COR-L47 (cell line): ENCODE measurements around the gene TNNC2.
"Not testable (repeated sequence)": the region's sequence is repeated elsewhere in the genome, so short reads cannot be mapped to it uniquely, and the experiment has no call there.

ENCODE experiments used
- DNase-seq: peaks from one replicate; lab custom pipeline; 2025; lab: John Stamatoyannopoulos, UW

Gene TNNC2

DNA sequence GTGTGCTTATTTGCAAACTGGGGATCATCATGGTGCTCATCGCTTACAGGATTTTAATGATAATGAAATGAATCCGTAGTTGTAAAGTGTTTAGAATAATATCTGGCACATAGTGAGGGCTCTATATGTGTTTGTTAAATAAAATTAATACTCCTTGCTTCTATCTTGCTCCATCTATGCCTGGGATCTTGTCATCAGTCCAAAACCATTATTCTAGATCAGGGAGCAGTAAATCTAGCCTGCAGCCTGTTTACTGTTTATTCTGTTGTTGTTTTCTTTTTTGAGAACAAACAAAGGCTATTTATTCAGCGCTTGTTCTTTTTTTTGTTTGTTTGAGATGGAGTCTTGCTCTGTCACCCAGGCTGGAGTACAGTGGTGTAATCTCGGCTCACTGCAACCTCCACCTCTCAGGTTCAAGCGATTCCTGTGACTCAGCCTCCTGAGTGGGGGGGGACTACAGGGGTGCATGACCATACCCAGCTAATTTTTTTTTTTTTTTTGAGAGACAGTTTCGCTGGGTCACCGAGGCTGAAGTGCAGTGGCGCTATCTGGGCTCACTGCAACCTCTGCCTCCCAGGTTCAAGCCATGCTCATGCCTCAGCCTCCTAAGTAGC lies 22.0 kb upstream of the TNNC2 start:
- DNase-seq = no peak

DNA sequence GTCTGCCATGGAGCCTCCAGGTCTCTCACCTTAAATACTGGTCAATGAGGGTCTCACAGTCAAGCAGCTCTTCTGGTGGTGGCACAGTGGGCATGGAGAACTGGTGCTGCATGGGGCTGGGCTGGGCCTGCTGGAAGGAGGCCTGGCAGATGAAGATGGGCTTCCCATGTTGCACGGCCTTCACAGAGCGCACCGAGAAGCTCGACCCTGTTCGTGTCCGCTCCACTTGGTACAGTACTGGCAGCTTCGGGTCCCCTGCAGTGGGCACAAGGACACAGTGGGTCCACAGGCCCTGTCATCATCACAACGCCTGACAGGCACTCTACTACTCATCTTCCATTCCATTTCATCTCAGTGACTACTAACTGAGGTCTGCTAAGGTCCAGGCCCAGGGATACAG lies 21.3 kb upstream of the TNNC2 start:
- DNase-seq = no peak

DNA sequence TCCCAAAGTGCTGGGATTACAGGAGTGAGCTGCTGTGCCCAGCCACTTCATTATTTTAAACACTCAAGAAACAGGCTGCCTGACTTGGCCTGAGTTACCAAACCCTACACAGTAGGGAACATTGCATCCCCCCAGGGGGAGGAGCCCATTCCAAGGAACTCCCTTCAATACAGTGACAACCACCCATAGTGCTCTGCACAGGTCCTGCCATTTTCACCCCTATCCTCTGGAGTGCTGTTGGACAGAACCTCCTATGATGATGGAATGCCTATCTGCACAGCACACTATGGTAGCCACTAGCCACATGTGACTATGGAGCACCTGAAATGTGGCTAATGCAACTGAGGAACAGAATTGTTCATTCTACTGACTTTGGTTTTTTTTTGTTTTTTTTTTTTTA lies 18.3 kb upstream of the TNNC2 start:
- DNase-seq = no peak

DNA sequence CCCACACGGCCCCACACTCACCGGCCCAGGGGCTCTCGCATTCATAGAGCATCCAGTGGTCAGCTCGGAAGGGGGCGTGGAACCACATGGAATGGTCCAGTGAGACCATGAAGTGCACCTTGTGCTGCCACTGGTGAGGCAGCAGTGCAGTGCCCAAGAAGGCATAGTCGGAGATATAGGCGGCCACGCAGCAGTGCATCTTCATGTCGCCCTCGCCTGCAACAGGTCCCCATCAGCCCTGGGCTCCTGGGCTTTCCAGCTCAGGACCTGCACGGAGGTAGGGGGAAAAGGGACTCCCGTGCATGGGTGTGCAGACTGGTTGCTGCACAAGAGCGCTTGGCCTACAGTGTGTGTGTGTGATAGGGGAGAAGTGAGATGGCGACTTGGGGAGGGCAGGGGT lies 16.4 kb upstream of the TNNC2 start:
- DNase-seq = no peak

DNA sequence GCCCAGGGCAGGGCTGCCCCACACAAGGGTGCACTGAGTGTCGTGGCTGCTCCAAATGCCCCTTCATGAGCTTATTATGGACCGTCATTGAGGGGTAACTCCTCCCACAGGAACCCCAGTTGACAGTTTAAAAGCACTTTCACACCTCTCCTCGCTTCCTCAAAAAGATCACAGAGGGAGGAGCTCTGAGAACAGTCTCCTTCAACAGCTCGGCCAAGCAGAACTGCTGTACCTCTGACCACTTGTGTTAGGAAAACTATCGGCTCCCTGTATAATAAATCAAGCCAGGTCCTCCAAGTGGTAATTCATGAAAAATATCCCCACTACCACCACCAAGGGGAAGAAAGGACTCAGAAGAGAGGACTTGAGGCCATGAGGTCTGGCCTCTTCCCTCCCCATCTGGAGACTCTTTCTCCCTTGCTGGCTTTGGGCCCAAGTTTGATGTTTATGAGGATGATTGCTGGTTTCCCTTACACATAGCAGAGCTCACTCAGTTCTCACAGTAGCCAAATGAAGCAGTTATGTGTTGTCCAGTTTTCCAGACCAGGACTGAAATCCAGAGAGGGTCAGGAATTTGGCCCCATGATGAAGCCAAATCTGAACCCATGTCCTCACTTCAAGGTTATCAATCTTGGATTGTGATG lies 15.2 kb upstream of the TNNC2 start:
- no peak for DNase-seq

DNA sequence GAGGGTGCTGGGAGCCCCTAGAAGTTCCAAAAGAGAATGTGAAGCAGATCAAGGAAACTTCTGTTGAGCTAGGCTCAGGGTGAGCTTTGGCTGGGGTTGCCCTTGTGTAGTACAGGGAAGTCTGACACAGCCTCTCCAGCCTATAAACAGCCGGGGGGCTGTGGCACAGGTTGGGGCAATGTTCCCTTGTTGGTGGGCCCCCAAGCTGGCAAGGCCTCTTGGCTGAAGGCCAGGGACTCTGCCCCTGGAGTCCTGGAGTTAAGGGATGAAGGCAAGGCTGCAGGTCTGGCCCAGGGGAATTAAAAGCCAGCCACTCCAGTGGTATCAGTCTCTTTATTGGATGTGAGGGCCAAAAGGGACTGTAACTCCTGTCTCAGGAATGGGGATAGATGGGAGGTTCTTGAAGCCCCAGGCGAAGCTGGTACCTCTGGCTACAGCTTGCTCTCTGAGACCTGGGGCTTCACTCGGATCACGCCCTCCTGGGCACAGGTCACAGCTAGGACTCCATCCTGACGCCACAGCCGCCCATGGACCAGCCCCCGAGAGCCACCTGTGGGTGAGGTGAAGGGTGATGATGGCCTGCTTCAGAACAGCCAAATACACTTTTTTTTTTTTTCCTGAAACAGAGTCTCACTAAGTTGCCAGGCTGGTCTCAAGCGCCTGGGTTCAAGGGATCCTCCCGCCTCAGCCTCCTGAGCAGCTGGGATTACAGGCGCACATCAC lies 14.5 kb upstream of the TNNC2 start:
- no peak for DNase-seq

DNA sequence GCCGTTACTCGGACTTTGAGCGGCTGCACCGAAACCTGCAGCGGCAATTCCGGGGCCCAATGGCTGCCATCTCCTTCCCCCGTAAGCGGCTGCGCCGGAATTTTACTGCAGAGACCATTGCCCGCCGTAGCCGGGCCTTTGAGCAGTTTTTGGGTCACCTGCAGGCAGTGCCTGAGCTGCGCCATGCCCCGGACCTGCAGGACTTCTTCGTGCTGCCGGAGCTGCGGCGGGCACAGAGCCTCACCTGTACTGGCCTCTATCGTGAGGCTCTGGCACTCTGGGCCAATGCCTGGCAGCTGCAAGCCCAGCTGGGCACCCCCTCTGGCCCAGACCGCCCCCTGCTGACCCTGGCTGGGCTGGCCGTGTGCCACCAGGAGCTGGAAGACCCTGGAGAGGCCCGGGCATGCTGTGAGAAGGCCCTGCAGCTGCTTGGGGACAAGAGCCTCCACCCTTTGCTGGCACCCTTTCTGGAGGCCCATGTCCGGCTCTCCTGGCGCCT lies 13.6 kb upstream of the TNNC2 start:
- no peak for DNase-seq

DNA sequence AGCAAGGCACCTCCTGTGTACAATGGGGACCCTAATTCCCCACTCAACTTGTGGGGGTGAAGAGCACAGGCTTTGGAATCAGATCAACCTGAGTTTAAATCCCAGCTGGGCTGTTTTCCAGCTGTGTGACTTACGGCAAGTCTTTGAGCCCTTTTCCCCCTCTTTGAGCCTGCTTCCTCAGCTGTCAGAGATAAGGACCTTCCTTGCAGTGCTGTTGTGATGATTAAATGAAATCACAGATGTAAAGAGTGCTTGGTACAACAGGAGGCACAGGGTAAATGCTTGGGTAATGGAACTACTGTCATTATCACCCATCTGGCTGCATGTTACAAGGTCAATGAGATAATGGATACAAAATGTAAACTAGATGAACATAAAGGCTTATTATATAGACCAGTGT lies 9.7 kb upstream of the TNNC2 start:
- no peak for DNase-seq

DNA sequence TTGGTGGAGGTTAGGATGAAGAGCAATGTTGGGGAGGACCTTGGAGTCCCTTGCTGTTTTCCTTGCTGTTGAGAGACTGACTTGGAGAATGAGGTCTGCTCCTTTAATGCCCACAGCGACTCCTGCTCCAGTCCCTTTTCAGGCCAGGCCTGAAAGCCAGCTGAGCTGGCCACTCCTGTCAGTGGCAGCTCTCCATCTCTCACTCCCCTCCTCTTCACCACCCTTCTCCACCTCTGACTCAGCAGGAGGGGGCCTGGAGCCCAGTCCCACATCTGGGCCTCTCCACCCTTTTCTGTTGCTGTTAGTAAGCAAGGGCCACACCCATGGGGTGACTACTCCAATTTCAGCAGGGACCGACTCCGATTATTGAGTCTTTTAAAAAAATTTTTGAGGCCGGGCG lies 8.7 kb upstream of the TNNC2 start:
- no peak for DNase-seq

DNA sequence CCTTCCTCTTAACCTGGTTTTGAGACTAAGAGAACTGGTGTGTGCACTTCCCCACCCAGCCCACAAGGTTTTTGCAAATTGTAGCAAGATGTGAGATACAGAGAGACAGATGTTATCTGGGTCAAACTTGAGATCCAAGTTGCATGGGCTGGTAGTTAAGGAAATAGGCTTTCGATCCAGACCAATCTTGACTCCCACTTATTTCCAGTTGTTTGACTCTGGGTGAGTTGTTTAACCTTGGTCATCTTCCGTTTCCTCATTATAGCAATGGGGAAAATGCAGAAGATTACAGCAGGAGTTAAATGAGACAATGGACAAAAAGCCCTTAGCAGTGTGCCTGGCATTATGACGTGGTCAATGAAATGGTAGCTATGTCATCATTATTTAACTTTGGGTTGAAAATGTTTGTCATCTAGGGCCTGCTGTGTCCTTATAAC lies 8.2 kb upstream of the TNNC2 start:
- DNase-seq = no peak

DNA sequence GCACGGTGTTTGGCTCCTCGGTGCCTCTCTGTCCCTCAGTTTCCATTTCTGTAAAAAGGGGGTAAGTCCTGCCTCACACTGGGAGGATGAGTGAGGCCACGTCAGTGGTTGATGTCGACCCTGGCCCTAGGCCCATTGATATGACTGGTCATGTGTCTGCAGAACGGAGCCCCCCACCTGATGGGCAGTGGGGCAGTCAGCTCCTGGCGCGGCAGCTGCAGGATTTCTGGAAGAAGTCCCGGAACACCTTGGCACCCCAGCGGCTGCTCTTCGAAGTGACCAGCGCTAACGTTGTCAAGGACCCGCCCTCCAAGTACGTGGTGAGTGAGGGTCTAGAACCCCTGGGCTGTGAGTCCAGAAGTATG lies 7.7 kb upstream of the TNNC2 start:
- DNase-seq = no peak

DNA sequence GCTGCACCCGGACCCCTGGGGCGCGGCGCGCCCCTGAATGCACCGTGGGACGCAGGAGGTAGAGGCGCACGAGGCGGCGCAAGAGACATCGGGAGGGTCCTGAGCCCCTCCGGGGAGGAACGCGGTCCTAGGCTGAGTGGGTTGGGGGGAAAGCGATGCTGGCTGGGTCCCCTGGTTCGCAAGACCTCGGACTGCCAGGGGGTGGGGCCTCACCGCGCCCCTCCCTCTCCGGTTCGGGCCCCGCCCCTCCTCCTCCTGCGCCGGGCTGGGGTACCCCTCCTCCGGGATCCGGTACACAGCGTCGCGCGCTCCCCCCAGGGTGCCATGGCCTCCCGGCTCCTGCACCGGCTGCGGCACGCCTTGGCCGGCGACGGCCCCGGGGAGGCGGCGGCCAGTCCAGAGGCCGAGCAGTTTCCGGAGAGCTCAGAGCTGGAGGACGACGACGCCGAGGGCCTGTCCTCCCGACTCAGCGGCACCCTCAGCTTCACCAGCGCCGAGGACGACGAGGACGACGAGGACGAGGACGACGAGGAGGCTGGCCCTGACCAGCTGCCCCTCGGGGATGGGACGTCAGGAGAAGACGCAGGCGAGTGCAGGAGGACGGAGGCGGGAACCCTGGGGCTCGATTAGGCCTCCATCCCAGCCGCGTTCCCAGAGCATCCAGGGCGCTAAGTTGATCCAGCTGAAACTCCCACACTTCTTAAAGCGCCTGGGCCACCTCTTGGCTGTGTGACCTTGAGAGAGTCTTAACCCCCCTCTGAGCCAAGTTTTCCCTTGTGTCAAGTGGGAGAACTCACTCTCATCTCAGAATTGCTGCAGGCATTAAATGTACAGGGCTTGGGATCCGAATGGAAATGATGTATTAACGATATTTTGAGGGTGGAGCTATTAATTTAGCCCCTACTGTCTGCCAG lies 7.0 kb upstream of the TNNC2 start:
- DNase-seq = no peak

DNA sequence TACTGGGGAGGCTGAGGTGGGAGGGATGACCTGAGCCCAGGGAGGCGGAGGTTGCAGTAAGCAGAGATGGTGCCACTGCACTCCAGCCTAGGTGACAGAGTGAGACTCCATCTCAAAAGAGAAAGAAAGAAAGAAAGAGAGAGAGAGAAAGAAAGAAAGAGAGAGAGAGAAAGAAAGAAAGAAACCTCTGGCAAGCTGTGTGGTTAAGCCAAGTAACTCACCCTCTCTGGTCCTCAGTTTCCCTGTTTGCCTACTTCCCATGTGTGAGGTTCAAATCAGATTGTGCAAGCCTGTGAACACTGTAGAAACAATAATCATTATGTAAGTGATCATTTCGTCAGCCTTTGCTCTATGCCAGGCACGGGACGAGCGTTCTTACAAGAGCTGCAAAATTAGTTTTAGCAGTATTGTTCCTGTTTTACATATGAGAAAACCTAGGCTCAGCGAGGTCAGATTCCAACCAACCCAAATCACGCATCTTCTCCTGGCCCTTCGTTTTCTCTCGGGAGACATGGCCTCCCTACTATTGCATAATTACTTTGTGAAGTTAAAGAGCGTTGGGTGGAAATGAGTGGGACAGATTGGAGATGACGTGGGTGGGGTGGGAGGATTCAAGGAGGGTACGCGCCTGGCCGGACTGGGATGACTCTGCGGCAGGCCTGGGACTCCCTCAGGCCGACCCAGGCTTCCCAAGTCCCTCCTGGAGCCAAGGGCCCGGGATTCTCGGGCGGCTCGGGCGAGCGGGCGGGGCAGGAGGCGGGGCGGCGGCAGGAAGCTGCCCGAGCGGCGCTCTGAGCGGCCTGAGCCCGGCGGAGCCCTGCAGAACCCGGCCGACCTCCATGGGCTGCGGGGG lies 6.1 kb upstream of the TNNC2 start, which contains the start of gene SNX21:
TSS of gene SNX21 (plus strand) at position 770 of the 853 bp plus-strand sequence. CDS start 121 bp downstream, outside the sequence.
- no peak for DNase-seq

DNA sequence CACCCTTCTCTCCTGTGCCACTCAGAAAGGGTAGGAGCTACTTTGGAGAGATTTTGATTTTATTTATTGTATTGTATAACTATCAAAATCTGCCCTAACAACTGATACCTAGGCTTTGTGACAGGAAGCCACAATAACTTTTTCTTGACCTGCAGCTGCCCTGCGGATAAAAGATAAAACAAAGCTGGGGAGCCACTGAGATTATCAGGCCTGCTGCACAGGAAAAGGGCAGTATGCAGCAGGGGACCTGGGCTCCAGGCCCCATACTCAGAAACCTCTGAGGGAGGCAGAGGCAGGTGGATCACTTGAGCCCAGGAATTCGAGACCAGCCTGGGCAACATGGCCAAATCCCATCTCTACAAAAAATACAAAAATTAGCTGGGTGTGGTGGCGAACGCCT lies 5.5 kb upstream of the TNNC2 start:
- no peak for DNase-seq

DNA sequence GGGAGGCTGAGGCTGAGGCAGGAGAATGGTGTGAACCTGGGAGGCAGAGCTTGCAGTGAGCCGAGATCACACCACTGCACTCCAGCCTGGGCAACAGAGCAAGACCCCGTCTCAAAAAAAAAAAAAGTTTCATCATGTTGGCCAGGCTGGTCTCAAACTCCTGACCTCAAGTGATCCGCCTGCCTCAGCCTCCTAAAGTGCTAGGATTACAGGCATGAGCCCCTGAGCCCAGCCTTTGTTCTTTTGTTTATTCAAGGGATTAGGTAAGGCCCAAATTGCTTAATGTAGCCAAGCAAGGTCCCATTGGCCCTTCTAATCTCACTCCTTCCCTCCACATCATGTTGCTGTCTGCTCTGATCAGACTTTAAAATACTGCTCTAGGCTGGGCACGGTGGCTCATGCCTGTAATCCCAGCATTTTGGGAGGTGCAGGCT lies 2.6 kb upstream of the TNNC2 start:
- not testable (repeated sequence) for DNase-seq

DNA sequence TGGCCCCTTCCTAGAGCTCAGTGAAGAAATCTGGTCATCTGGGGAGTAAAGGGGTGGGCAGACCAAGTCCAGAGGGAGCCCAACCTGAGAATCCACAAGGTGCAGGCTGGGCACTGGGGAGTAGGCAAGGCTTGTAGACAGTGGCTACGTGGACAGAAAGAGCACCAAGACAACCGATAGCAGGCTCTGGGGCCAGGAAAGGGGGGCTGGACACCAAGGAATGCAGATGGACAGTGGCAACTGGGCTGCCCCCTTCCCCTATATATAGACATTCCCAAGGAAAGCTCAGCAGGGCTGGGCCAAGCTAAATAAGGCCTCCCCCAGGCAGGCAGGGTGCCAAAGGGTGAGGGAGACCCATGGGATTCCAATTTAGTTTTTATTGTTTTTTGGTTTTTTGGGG lies 1.5 kb upstream of the TNNC2 start:
- DNase-seq = no peak

DNA sequence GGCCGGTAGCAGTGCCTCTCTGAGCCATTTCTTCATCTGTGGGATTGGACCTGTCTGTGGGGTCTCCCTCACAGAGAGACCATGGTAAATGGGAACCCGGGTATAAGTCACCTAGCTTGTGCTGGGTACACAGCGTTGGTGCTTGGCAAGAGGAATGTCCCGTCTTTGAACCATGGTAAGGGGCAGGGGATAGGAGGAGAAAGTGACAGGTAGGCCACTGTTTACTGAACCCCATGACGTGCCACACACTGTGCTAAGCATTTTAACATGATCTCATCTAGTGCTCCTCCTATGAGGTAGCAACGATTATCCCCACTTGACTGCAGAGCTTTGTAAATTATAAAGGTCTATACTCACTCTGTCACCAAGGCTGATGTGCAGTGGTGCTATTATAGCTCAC lies 600 bp upstream of the TNNC2 start:
- DNase-seq = no peak

DNA sequence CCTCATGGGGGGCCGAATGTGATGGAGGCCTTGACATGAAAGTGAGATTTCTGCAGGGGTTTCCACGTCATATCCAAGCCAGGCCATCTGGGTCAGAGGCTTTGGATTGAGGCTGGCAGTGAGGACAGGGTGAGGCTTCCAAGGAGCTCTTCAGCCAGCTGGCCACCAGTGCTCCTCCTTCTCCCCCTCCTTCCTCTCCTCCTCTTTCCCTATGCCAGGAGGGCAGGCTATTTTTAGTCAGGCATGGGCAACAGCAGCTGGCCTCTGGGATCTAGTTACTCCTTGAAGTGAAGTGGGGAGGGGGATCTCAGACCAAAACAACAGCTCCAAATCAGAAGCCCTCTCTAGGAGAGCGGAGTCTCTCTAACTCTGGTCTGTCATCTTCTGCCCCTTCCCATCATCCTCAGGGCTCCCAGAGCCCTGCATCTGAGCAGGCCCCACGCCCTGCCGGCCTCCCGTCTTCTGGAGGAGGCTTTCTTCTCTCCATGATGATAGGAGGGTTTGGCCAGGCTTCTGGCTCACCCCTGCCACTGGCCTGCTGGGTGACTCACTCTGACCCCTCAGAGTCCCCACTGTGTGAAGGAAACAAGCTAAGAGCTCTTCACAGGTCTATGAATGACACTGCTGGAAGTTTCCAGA lies 612 bp downstream of the TNNC2 start:
- no peak for DNase-seq

DNA sequence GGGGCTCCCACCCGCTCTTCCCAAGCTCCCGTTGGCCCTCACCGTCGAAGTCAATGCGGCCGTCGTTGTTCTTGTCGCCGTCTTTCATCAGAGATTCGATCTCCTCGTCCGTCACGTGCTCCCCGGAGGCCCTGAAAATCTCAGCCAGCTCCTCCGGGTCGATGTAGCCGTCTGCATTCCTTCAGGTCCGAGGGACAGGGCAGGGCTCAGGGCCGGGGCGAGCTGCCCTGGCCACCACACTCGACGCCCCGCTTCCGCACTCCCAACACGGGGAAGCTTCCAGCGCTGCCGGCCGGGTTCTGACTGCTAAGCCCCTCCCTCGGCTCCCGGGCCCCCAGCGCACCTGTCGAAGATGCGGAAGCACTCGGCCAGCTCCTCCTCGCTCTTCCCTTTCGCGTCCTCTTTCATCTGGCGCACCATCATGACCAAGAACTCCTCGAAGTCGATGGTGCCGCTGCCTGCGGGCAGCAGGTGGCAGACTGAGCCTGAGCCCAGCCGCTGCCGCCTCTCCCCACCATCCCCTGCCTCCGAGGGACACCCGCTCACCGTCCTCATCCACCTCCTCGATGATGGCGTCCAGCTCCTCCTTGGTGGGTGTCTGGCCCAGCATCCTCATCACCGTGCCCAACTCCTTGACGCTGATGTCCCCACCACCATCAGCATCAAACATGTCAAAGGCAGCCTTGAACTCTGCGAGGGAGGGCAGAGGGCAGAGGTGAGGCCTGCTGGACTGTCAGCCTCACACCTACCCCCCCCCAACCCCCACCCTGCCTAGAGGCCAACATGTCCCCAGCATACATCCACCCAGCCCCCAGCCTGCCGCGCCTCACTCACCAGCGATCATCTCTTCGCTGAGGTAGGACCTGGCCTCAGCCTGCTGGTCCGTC lies 2.9 kb downstream of the TNNC2 start:
- DNase-seq = peak; percentile 29

DNA sequence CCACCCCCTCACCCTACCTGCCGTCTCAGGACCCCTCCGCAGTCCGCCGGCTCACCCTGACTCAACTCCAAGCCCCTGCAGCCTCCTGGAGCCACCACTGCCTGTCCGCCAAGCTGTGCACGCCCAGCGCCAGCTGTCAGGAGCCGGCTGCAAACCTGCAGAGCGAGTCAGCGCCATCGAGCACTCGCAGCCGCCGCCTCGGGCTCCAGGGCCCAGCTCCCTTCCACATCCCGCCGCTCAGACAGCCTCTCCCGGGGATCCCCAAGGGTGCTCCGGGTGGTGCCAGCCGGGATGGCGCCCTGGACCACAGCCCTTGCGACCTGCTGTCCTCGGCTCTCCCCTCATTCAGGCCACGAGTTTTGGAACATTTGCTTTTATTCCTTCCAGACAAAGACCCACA lies 4.3 kb downstream of the TNNC2 start:
- no peak for DNase-seq
